ENCODE measurements around the gene RNF213.

The RNF213 gene

DNA sequence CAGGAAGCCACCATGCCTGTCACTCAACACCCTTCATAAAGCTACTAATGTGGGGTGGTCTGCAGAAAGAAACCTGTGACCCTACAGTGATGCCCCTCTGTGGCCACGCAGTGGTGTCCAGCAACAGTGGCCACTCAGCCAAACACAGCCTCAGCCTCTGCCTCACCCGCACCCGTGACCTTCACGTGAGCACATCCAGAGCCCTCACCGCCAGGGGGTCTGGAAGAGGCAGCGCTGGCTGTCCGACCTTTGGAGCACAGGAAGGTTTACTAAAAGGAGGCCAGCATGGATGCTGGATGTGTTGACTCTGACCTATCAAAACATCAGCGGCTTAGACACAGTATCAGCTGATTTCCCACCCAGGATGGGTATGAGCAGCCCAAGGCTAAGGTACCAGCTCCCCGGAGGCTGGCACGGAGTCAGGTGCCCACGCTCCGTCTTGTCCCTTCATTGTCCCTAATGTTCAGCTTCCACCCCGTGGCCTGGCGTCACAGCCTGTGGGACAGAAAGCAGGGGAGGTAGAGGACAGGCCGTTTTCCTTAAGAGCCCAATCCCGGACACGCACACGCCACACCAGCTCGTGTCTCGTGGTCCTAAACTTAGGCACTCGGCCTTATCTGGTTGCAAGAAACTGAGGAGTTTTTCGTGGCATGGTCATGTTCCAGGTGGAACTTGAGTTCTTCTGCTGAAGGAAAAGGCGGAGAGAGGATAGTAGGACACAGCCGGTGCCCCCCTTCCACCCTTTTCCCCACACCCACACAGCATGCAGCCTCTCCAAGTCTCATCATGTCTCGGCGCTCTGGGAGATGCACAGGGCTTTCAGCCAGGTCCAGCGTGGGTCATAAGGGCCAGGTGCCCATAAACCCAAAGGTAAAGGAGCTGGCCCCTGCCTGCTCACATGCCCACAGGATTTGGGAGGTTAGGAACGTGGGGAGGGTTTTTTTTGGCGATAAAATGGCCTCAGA, 104.6 kb downstream of the RNF213 start:
- Mint-ChIP-seq H3K27ac (no peak overlapping the region), H3K9me3 (no peaks in the 10 kb centered on the region), H3K27me3 (ENCODE audit: low read depth) (no peaks in the 10 kb centered on the region), H3K4me3 (no peak overlapping the region), H3K4me1 (peaks cover 3% of the 10 kb centered on the region), H3K36me3 (ENCODE audit: low read depth) (peaks cover 54% of the 10 kb centered on the region)
- TF ChIP-seq, protein P1, sequence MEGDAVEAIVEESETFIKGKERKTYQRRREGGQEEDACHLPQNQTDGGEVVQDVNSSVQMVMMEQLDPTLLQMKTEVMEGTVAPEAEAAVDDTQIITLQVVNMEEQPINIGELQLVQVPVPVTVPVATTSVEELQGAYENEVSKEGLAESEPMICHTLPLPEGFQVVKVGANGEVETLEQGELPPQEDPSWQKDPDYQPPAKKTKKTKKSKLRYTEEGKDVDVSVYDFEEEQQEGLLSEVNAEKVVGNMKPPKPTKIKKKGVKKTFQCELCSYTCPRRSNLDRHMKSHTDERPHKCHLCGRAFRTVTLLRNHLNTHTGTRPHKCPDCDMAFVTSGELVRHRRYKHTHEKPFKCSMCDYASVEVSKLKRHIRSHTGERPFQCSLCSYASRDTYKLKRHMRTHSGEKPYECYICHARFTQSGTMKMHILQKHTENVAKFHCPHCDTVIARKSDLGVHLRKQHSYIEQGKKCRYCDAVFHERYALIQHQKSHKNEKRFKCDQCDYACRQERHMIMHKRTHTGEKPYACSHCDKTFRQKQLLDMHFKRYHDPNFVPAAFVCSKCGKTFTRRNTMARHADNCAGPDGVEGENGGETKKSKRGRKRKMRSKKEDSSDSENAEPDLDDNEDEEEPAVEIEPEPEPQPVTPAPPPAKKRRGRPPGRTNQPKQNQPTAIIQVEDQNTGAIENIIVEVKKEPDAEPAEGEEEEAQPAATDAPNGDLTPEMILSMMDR (IDR thresholded peaks at IDR 0.05; ENCODE audit: unreplicated experiment in 3 of 3) = no peak

DNA sequence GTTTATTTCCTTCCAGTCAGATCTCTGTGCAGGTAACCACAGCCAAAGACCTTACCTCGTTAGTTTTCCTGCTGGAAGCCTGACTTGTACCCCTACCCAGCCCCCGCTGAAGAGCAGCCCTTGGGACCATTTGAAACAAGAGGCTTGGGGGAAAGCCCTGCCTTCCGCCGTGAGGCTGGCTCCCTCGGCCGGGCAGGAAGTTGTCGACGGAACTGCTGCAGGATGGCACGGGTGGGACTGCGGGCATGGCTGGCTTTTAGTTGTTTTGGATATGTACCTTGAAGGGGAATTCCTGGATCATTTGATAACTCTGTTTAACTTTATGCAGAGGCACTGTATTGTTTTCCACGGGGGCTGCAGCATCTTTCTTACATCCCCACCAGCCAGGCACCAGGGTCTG, 105.3 kb downstream of the RNF213 start:
- no peak overlapping the region for H3K4me3 Mint-ChIP-seq
- H3K9me3 Mint-ChIP-seq = no peaks in the 10 kb centered on the region
- peaks cover 3% of the 10 kb centered on the region for H3K4me1 Mint-ChIP-seq
- TF ChIP-seq, protein P1 (IDR thresholded peaks at IDR 0.05; ENCODE audit: unreplicated experiment in 3 of 3) = no peak
- H3K27me3 Mint-ChIP-seq (ENCODE audit: low read depth) = no peaks in the 10 kb centered on the region
- H3K27ac Mint-ChIP-seq = no peak overlapping the region
- H3K36me3 Mint-ChIP-seq (ENCODE audit: low read depth) = peaks cover 51% of the 10 kb centered on the region

DNA sequence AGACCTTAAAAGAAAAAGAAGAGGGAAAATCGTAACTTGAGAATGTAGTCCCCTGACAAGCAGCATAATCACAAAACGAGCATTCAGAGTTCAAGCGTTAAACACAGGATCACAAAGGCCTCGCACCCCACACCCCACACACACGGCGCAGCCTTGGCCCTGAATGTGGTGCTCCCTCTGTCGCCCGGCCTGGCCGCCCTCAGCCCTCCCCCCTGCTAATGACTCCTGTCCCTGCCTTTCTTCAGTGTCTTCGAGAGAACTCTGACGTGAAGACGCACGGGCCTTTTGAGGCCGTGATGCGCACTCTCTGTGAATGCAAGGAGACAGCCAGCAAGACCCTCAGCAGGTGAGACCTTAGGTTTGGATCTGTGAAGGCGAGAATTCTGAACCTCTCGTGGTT, 106.9 kb downstream of the RNF213 start:
- peaks cover 38% of the 10 kb centered on the region for H3K36me3 Mint-ChIP-seq (ENCODE audit: low read depth)
- TF ChIP-seq, protein P1 (IDR thresholded peaks at IDR 0.05; ENCODE audit: unreplicated experiment in 3 of 3) = no peak
- H3K9me3 Mint-ChIP-seq = no peaks in the 10 kb centered on the region
- no peaks in the 10 kb centered on the region for H3K27me3 Mint-ChIP-seq (ENCODE audit: low read depth)
- H3K27ac Mint-ChIP-seq = no peak overlapping the region
- H3K4me1 Mint-ChIP-seq = peaks cover 3% of the 10 kb centered on the region
- H3K4me3 Mint-ChIP-seq = no peak overlapping the region

DNA sequence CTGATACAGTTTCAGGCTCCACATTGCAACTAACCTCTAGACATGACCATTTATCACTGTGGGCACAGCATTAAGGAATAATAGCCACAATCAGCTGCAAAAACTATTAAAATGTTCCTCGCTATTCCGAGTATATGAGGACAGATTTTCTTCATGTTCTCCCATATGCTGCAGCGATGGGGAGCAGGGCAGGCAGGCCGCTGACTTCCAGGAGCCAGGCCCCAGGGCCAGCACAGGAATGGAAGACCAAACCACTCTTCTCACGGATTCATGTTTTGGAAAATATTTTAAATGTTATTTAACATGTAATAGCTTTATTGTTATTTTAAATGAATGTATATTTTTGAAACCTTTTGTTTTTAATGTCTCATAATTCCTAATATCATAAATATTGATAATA, 110.5 kb downstream of the RNF213 start:
- Mint-ChIP-seq H3K4me3 (no peak overlapping the region), H3K27ac (no peak overlapping the region), H3K27me3 (ENCODE audit: low read depth) (no peaks in the 10 kb centered on the region), H3K4me1 (no peaks in the 10 kb centered on the region), H3K9me3 (no peaks in the 10 kb centered on the region), H3K36me3 (ENCODE audit: low read depth) (peaks cover 41% of the 10 kb centered on the region)
- TF ChIP-seq, protein P1 (IDR thresholded peaks at IDR 0.05; ENCODE audit: unreplicated experiment in 3 of 3) = no peak

DNA sequence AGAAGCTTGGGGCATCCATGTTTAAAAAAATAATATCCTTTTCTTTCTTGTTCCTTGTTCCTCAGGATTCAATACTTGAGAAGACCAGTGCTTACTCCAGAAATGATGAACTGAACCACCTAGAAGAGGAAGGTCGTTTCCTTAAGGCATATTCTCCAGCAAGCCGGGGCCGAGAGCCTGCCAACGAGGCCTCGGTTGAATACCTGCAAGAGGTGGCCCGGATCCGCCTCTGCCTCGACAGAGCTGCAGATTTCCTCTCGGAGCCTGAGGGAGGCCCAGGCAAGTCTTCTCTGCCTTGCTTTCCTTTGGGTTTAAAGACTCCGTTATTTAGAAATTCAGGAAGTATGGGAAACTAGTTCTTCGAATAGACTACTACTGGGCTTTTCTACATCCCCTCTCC, 111.8 kb downstream of the RNF213 start:
- H3K27ac Mint-ChIP-seq = no peak overlapping the region
- peaks cover 47% of the 10 kb centered on the region for H3K36me3 Mint-ChIP-seq (ENCODE audit: low read depth)
- H3K4me1 Mint-ChIP-seq = no peaks in the 10 kb centered on the region
- H3K27me3 Mint-ChIP-seq (ENCODE audit: low read depth) = no peaks in the 10 kb centered on the region
- no peaks in the 10 kb centered on the region for H3K9me3 Mint-ChIP-seq
- H3K4me3 Mint-ChIP-seq = no peak overlapping the region
- TF ChIP-seq, protein P1 (IDR thresholded peaks at IDR 0.05; ENCODE audit: unreplicated experiment in 3 of 3) = no peak
